HG03558 (cell line): Measurements from ENCODE around the gene STARD9.
"Not testable (repeated sequence)": the region's sequence is repeated elsewhere in the genome, so short reads cannot be mapped to it uniquely, and the experiment has no call there.

Experiments used
- ATAC-seq: cut with Tn5 transposase; IDR thresholded peaks from one replicate; pipeline ENCODE4 v1.9.1; 2021; ENCODE audit warnings: moderate number of reproducible peaks; ENCODE audit not compliant: unreplicated experiment; ENCODE audit errors: extremely low read depth

STARD9 gene

GRCh38 chr15:42575188-42576039, at the start of gene STARD9:
Gene STARD9 (plus strand): TSS chr15:42575606. CDS start chr15:42575716, 110 bp downstream.
- ATAC-seq, result peak; percentile 69

- no peak for ATAC-seq
Measured at GRCh38 chr15:42528970-42529369, 46.4 kb upstream of the STARD9 start.

- no peak for ATAC-seq
Measured at GRCh38 chr15:42533246-42533645, 42.2 kb upstream of the STARD9 start.

GRCh38 chr15:42544853-42545629, 30.4 kb upstream of the STARD9 start:
- ATAC-seq, result no peak

GRCh38 chr15:42547918-42548248, 27.5 kb upstream of the STARD9 start:
- no peak for ATAC-seq

- ATAC-seq, result peak; percentile 67
Measured at GRCh38 chr15:42548249-42549031, 27.0 kb upstream of the STARD9 start, which contains the start of the genes HAUS2 and LRRC57. Gene HAUS2 (plus strand): TSS chr15:42548838. CDS start chr15:42548873, 35 bp downstream. Gene LRRC57 (minus strand): TSS chr15:42548793. CDS start chr15:42548434, 359 bp downstream.

GRCh38 chr15:42549032-42549491, 26.3 kb upstream of the STARD9 start:
- ATAC-seq, result no peak

GRCh38 chr15:42549741-42550392, 25.5 kb upstream of the STARD9 start:
- ATAC-seq, result no peak

GRCh38 chr15:42553554-42553953, 21.9 kb upstream of the STARD9 start:
- ATAC-seq, result no peak

GRCh38 chr15:42556550-42557207, 18.7 kb upstream of the STARD9 start:
- ATAC-seq, result not testable (repeated sequence)

- ATAC-seq, result no peak
Measured at GRCh38 chr15:42558739-42559138, 16.7 kb upstream of the STARD9 start.

GRCh38 chr15:42576040-42576594, 711 bp downstream of the STARD9 start:
- no peak for ATAC-seq

GRCh38 chr15:42576776-42577175, 1.4 kb downstream of the STARD9 start:
- ATAC-seq, result no peak

GRCh38 chr15:42577514-42578031, 2.2 kb downstream of the STARD9 start:
- ATAC-seq, result no peak

- no peak for ATAC-seq
Measured at GRCh38 chr15:42578984-42579537, 3.7 kb downstream of the STARD9 start.

GRCh38 chr15:42581272-42581730, 5.9 kb downstream of the STARD9 start:
- no peak for ATAC-seq

- no peak for ATAC-seq
Measured at GRCh38 chr15:42582569-42583375, 7.4 kb downstream of the STARD9 start.
